ENCODE data around the gene ZFPM1.
"Not testable (repeated sequence)": the region's sequence is repeated elsewhere in the genome, so short reads cannot be mapped to it uniquely, and the experiment has no call there.

ZFPM1 gene

GRCh38 chr16:88516601-88517061 is 63.6 kb downstream of the ZFPM1 start:
- no peak for DNase-seq (ENCODE audit: low read depth in 1 of 2, low spot score in 1 of 2)
- Histone ChIP-seq H3K4me3 (replicated peaks; ENCODE audit: insufficient read depth, low read length) (no peak overlapping the region), H3K27me3 (ENCODE audit: insufficient read depth, poor library complexity, severe bottlenecking) (no peaks in the 10 kb centered on the region), H3K27ac (replicated peaks) (no peak overlapping the region)
- TF ChIP-seq, protein P1, sequence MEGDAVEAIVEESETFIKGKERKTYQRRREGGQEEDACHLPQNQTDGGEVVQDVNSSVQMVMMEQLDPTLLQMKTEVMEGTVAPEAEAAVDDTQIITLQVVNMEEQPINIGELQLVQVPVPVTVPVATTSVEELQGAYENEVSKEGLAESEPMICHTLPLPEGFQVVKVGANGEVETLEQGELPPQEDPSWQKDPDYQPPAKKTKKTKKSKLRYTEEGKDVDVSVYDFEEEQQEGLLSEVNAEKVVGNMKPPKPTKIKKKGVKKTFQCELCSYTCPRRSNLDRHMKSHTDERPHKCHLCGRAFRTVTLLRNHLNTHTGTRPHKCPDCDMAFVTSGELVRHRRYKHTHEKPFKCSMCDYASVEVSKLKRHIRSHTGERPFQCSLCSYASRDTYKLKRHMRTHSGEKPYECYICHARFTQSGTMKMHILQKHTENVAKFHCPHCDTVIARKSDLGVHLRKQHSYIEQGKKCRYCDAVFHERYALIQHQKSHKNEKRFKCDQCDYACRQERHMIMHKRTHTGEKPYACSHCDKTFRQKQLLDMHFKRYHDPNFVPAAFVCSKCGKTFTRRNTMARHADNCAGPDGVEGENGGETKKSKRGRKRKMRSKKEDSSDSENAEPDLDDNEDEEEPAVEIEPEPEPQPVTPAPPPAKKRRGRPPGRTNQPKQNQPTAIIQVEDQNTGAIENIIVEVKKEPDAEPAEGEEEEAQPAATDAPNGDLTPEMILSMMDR (IDR thresholded peaks at IDR 0.05; ENCODE audit: insufficient read depth, low read length), result no peak
- no peak for TF ChIP-seq POLR2AphosphoS5 (IDR thresholded peaks at IDR 0.05; ENCODE audit: low read depth)
- no peak for TF ChIP-seq GABPA (IDR thresholded peaks at IDR 0.05; ENCODE audit: low read depth)
- TF ChIP-seq REST (IDR thresholded peaks at IDR 0.05; ENCODE audit: insufficient replicate concordance, low read depth), result no peak
- no peak for TF ChIP-seq SPI1 (IDR thresholded peaks at IDR 0.05; ENCODE audit: borderline replicate concordance, low read depth)

GRCh38 chr16:88517208-88517774 is 64.2 kb downstream of the ZFPM1 start:
- not testable (repeated sequence) for DNase-seq (ENCODE audit: low read depth in 1 of 2, low spot score in 1 of 2); H3K27ac ChIP-seq (replicated peaks); H3K4me3 ChIP-seq (replicated peaks; ENCODE audit: insufficient read depth, low read length); H3K27me3 ChIP-seq (ENCODE audit: insufficient read depth, poor library complexity, severe bottlenecking)

- DNase-seq (ENCODE audit: low read depth in 1 of 2, low spot score in 1 of 2); H3K27me3 ChIP-seq (ENCODE audit: insufficient read depth, poor library complexity, severe bottlenecking); H3K27ac ChIP-seq (replicated peaks); H3K4me3 ChIP-seq (replicated peaks; ENCODE audit: insufficient read depth, low read length): not testable (repeated sequence)
Observed at GRCh38 chr16:88518411-88519111, 65.5 kb downstream of the ZFPM1 start.

GRCh38 chr16:88519240-88519639 is 66.2 kb downstream of the ZFPM1 start:
- Histone ChIP-seq H3K27me3 (ENCODE audit: insufficient read depth, poor library complexity, severe bottlenecking) (no peaks in the 10 kb centered on the region), H3K4me3 (replicated peaks; ENCODE audit: insufficient read depth, low read length) (no peak overlapping the region), H3K27ac (replicated peaks) (no peak overlapping the region)
- TF ChIP-seq, protein P1 (IDR thresholded peaks at IDR 0.05; ENCODE audit: insufficient read depth, low read length), result no peak
- TF ChIP-seq GABPA (IDR thresholded peaks at IDR 0.05; ENCODE audit: low read depth) (no peak), SPI1 (IDR thresholded peaks at IDR 0.05; ENCODE audit: borderline replicate concordance, low read depth) (no peak), POLR2AphosphoS5 (IDR thresholded peaks at IDR 0.05; ENCODE audit: low read depth) (no peak), REST (IDR thresholded peaks at IDR 0.05; ENCODE audit: insufficient replicate concordance, low read depth) (no peak)
- DNase-seq (ENCODE audit: low read depth in 1 of 2, low spot score in 1 of 2), result no peak

Measured in HL-60 (cell line).